ENCODE data around the gene PRKCB.

DNA sequence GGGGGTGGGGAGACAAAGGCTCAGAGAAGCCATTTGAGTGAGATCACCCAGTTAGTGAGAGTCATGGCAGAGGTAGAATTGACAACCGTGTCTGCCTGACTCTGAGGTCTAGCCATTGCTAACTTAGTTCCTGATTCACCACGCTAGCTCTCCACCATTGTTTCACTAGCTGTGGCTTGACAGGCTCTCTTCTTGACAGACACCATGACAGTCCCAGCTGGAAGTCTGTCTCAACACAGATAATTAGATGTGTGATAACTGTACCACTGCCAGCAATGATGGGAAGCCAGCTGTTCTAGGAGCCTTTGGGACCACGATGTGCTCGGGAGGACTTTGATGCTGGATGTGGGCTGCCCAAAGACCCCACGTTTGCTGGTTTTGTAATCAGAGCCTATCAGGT, 249.9 kb downstream of the PRKCB start:
- TF ChIP-seq POLR2A (IDR thresholded peaks at IDR 0.05): no peak
- TF ChIP-seq, protein P1, sequence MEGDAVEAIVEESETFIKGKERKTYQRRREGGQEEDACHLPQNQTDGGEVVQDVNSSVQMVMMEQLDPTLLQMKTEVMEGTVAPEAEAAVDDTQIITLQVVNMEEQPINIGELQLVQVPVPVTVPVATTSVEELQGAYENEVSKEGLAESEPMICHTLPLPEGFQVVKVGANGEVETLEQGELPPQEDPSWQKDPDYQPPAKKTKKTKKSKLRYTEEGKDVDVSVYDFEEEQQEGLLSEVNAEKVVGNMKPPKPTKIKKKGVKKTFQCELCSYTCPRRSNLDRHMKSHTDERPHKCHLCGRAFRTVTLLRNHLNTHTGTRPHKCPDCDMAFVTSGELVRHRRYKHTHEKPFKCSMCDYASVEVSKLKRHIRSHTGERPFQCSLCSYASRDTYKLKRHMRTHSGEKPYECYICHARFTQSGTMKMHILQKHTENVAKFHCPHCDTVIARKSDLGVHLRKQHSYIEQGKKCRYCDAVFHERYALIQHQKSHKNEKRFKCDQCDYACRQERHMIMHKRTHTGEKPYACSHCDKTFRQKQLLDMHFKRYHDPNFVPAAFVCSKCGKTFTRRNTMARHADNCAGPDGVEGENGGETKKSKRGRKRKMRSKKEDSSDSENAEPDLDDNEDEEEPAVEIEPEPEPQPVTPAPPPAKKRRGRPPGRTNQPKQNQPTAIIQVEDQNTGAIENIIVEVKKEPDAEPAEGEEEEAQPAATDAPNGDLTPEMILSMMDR (IDR thresholded peaks at IDR 0.05): no peak
